Activated T-cell treated with anti-CD3 and anti-CD28 coated beads, Interleukin-2, amount 50 U/mL, for 1 hour (primary cell): ENCODE measurements around the gene ADARB2.

ENCODE experiments used
- DNase-seq: peaks from one replicate; pipeline ENCODE4 v3.0.0-alpha.2; 2020

ADARB2 gene

GRCh38 chr10:1293157-1293556, 444.2 kb downstream of the ADARB2 start:
- DNase-seq, result no peak

- DNase-seq, result no peak
Observed at GRCh38 chr10:1292611-1293031, 444.7 kb downstream of the ADARB2 start.

GRCh38 chr10:1291178-1292090, 445.9 kb downstream of the ADARB2 start:
- DNase-seq, result no peak

GRCh38 chr10:1290071-1290471, 447.3 kb downstream of the ADARB2 start:
- no peak for DNase-seq

DNA sequence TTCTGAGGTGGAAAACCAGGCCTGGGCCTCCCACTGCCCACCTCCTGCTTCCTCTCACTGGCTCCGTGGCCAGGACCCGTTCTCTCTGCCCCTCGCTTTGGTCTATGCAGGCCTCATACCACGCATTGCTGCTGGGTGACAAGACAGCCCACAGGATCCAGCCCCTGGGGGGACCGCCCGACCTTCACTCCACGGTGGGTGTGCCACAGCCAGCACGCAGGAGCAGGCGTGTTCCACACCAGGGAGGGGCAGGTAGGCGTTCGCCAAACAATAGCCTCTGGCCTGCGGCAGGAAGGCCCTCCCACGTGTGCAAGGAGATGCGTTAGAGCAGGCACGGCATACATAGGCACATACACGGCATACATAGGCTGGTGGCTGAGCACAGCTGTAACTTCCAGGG, 447.7 kb downstream of the ADARB2 start:
- DNase-seq, result no peak

DNA sequence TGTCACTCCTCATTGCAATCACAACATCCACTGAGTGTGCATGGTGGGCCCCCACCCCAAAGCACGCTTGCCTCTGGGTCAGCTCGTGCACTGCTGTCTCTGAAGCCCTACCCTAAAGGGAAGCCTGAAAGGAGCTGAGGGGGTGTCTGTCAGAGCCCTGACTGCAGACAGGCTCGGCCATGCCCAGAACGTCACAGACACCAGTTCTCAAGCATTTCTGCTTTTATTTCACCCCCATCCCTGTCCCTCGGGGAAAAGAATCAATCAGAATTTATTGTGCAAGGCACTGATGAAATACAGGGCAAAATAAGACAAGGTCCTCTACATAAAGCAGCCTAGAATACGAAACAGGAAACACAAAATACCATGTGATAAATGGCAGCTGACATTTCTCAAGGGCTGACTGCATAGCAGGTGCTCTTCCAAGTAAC, 449.3 kb downstream of the ADARB2 start:
- no peak for DNase-seq

DNA sequence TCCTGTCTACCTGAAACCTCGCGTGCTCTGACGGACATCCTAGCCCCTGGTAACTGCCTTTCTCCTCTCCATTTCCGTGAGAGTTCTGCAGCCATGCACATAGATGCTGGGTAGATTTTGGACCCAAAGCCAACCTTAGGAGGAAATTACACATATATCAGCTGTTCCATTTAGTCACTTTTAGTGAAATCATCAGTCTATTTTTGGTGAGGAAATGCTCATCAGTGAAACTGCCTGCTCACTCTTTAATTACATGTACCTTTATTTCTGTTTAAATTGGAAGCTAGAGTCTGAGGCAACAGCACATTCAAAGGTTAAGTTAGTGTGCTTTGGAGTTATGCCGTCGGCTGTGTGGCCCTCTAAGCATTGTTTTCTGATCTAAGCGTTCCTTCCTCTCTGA, 449.8 kb downstream of the ADARB2 start:
- no peak for DNase-seq

GRCh38 chr10:1284076-1284475, 453.2 kb downstream of the ADARB2 start:
- DNase-seq, result no peak

GRCh38 chr10:1281405-1281782, 455.9 kb downstream of the ADARB2 start:
- DNase-seq, result no peak

GRCh38 chr10:1280466-1281404, 456.6 kb downstream of the ADARB2 start:
- DNase-seq, result no peak

GRCh38 chr10:1278306-1278705, 459.0 kb downstream of the ADARB2 start:
- no peak for DNase-seq

GRCh38 chr10:1274701-1275544, 462.4 kb downstream of the ADARB2 start:
- DNase-seq, result no peak

DNA sequence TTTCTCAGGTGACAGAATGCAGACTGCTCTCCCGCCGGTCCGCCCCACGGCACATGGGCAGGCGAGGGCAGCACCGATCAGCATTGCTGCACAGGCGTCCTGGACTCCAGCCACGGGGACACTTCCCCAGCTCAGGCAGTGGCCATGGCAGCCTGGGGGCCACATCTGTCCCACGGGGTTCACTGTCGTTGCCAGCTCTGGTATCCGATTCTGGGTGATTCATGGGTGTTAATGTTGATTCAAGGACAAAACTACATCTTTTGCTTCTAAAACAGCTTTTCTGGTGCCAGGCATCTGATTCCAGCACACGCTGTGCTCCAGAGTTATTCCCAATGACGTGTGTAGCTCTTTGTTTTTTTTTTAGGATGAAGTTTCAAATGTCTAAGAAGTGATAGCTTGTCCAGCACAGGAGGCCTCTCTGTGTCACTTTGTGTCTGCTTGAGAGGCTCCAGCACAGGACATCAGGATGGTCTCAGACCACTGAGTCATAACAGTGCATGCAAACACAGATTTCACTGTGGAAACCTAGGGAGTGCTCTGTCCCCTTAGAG, 463.1 kb downstream of the ADARB2 start:
- no peak for DNase-seq

DNA sequence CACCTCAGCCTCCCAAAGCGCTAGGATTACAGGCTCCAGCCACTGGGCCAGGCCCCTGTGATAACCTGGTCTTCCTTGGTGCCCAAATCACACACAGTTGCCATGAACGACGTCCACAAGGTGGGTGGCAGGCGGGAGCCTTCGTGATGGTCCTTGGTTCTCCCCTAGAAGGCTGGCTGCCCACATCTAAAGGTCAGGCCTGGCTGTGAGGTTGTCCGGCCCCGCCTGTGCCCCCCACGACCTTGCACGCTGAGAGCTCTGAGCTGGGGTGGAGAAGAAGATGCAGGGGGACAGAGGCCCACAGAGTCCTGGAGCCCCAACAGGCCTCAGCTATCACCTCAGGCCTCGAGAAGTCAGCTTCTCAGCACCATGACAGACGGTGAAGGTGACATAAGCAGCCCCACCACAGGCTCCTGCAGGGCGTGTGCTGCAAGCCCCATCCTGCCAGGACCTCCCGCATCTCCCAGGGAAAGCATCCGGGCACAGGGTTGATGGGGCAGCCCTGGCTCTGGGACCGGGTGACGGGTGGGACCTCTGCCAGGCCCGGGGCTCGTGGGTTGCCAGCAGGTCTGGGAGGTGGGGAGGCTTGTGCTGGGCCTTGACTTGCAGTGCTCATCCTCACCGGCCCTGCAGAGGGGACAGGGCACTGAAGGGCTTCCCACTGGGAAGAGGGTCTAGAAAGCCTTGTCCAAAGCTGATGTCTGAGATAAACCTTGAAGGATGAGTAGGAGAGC, 463.8 kb downstream of the ADARB2 start:
- no peak for DNase-seq

DNA sequence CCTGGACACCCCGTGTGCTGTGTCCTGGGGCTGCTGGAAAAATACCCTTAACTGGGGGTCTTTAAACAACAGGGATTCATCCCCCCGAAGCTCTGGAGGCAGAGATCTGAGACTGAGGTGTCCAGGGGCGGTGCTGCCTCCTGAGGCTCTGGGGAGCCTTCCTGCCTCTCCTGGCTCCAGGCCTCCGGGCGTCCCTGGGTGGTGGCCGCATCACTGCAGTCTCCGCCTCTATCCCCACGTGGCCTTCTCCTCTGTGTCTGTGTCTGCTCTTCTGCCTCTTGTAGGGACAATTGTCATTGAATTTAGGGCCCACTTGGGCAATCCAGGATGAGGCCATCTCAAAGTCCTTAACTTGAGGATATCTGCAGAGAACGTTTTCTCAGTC, 464.6 kb downstream of the ADARB2 start:
- DNase-seq, result no peak

DNA sequence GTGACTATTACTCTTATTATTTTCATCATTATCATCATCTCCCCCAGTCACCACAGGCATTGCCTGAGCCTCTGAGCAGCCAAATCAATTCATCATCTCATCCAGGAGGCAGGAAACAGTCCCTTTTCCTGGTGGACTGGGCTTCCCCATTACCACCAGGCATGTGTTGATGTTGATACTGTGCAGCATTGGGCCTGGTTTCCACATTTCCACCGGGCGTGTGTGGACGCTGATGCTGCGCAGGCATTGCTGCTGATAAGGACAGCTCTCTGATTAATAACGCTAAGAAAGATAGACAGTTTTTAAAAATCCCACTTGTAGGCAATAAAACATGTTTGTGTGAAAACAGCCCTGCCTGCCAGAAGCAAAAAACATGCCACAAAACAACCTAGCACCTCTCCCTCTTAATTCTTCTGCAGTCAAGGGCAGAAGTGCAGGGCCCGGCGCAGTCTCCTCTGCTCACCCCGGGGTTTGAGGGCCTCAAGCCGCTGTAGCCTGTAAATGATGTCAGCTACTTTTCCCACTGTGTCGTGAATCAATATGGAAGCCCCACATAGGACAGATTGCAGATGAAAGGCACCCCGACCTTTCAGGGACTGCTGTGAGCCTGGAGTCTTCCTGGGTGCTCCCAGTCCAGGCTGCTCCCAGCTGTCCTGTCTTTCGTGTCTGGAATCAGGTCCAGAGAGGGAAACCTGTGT, 465.1 kb downstream of the ADARB2 start:
- no peak for DNase-seq

- no peak for DNase-seq
Observed at GRCh38 chr10:1270906-1271305, 466.4 kb downstream of the ADARB2 start.

- DNase-seq, result no peak
Observed at GRCh38 chr10:1270490-1270889, 466.8 kb downstream of the ADARB2 start.

GRCh38 chr10:1268831-1269230, 468.5 kb downstream of the ADARB2 start:
- no peak for DNase-seq

DNA sequence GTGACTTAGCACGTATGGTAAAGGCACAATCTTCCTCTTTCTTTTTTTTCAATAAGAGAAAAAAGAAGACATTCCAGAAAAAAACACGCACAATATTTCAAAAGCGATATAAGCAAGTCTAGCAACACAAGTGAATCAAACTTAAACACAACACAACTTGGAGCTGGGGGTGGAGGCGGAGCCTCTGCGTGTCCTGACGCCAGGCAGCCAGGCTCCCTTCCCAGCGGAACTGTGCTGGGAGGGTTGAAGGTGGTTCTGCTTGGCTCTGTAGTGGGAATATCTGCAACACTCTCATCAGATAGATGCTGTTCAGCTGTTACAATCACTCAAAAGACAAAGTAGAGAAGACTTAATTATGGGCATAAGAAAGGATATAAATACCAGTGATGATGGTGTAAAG, 469.8 kb downstream of the ADARB2 start:
- no peak for DNase-seq

DNA sequence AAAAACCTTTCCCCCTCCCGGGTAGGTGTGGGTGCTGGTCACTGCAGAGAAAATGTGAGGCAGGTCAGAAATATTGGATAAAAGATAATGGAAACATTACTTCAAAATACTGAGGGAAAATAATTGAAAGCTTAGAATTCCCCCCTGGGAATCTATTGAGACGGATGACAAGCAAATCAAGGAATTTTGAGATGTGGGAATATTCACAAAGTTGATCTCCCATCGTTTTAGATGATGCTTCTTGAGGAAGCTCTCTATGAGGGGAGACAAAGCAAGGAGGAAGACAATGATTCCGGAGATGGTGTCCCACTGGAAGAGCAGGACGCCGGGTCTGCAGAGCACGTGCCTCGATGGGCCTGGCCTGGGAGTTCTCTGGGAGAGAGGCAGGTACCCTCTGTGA, 470.2 kb downstream of the ADARB2 start:
- no peak for DNase-seq
